Mucosa of rectum (tissue), 2 donors: ENCODE data around the gene TEAD1.

Source experiments
- H3K27ac ChIP-seq, 2 donors: one replicate each; pipeline ENCODE4 v1.7.0; 2013; ENCODE audit warnings: inconsistent platforms in 2 of 2, low read depth in 2 of 2, low read length in 2 of 2
- H3K27me3 ChIP-seq, 2 donors: one replicate each; pipeline ENCODE4 v1.7.0; 2013; ENCODE audit warnings: low read length in 2 of 2; ENCODE audit not compliant: control insufficient read depth in 2 of 2, insufficient read depth in 2 of 2
- H3K36me3 ChIP-seq, 2 donors: one replicate each; pipeline ENCODE4 v1.7.0; 2013; ENCODE audit warnings: low read length in 2 of 2; ENCODE audit not compliant: control insufficient read depth in 2 of 2, insufficient read depth in 2 of 2
- H3K4me1 ChIP-seq, 2 donors: one replicate each; pipeline ENCODE4 v1.7.0; 2013; ENCODE audit warnings: low read length in 2 of 2, mild to moderate bottlenecking in 1 of 2; ENCODE audit not compliant: control insufficient read depth in 2 of 2, insufficient read depth in 2 of 2
- H3K4me3 ChIP-seq, 2 donors: one replicate each; pipeline ENCODE4 v1.7.0; 2013; ENCODE audit warnings: low read length in 2 of 2
- H3K9ac ChIP-seq, 2 donors: one replicate each; pipeline ENCODE4 v1.7.0; 2013; ENCODE audit warnings: low read length in 2 of 2, low read depth in 1 of 2, mild to moderate bottlenecking in 1 of 2
- H3K9me3 ChIP-seq, 2 donors: one replicate each; pipeline ENCODE4 v1.7.0; 2013; ENCODE audit warnings: low read length in 2 of 2; ENCODE audit not compliant: control insufficient read depth in 2 of 2
- donor health status: healthy.
- donor health status: Normal muscosa, but diverticular disease.

The TEAD1 gene

DNA sequence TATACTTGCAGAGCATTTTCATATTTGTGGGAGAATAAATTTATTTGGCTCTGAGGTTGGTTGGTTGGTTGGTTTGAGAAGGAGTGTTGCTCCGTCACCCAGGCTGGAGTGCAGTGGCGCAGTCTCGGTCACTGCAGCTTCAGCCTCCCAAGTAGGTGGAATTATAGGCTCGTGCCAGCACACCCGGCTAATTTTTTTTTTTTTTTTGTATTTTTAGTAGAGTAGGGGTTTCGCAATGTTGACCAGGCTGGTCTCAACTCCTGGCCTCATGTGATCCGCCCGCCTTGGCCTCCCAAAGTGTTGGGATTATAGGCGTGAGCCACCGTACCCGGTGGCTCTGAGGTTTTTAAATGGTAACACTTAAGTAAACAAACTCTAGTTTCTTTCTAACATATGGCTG, 161.1 kb downstream of the TEAD1 start:
- no peaks in the 10 kb centered on the region for H3K36me3 ChIP-seq
- H3K27me3 ChIP-seq, result no peaks in the 10 kb centered on the region
- no peaks in the 10 kb centered on the region for H3K9me3 ChIP-seq
- H3K9ac ChIP-seq, result no peak overlapping the region
- H3K27ac ChIP-seq, result no peak overlapping the region
- no peak overlapping the region for H3K4me3 ChIP-seq
- H3K4me1 ChIP-seq, result peaks cover 0 to 3% of the 10 kb centered on the region in 2 donors

DNA sequence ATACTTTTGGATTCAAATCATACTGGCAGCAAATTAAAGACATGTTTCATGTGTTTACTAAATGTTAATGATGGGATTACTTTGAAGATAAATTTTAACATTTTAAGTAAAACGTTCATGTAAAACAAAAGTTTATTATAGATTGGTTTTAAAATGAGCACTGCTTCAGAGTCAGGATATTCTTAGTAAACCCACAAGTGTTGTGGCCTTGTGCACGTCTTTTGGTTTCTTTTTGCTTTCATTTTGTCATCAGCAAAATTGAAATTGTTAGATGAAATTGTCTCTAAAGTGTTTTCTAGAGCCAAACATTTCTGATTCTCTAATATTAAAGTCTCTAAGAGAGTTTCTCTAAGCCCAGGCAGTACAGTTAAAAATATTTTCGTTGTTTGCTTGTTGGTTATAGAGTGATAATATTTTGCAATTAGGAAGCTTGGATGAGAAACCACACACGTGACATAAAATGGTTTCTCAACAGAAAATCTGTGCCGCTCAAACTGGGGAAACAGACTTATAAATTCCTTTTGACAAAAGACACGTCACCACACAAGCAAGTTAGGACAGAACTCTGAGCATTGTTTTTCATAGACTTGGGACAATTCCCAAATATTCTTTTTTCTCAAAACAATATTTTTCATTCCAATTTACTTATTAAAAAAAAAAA, 164.4 kb downstream of the TEAD1 start:
- H3K36me3 ChIP-seq, result no peaks in the 10 kb centered on the region
- no peak overlapping the region for H3K27ac ChIP-seq
- H3K9ac ChIP-seq, result no peak overlapping the region
- peaks cover 10 to 12% of the 10 kb centered on the region in 2 donors for H3K4me1 ChIP-seq
- H3K27me3 ChIP-seq, result no peaks in the 10 kb centered on the region
- no peak overlapping the region for H3K4me3 ChIP-seq
- H3K9me3 ChIP-seq, result no peaks in the 10 kb centered on the region

DNA sequence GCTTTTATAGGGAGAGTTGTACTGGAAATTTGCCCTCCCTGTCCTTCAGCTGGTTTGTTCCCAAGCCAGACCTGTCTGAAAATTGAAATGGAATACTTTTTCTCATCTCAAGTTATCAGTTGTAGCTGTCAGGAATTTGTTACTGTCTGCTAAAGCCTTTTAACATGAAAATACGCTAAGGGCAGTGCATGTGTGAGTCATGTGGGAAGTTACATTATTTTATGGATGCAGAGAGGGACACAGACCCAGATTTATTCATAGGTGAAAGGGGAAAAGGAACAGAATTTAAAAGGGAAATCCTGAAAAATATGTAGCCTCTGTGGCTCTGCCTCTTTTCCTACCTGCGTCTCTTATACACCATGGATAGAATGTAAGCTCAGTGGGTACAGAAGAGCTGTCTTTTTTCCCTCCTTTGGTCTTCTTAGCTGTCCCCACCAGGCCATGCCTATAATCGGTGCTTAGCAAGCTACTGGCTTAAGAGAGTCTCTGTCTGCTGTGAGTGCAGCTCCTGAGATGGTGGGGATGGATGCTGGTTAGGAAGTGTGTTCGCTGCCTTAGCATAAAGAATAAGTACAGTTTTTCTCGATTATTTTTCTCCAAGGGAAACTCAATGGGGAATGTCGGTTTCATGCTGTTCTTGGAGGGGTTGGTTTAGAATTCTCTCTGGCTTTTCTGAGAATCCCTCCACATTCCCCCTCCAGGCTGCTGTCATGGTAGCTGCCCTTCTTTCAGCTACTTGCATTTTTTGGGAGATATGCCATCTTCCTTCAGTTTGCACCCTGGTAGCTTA, 166.8 kb downstream of the TEAD1 start:
- Histone ChIP-seq H3K9me3 (no peaks in the 10 kb centered on the region), H3K9ac (no peak overlapping the region), H3K27ac (peak overlapping the region in 1 of 2 donors; percentile 13), H3K36me3 (no peaks in the 10 kb centered on the region), H3K4me1 (peaks cover 22 to 26% of the 10 kb centered on the region in 2 donors), H3K4me3 (no peak overlapping the region), H3K27me3 (no peaks in the 10 kb centered on the region)

DNA sequence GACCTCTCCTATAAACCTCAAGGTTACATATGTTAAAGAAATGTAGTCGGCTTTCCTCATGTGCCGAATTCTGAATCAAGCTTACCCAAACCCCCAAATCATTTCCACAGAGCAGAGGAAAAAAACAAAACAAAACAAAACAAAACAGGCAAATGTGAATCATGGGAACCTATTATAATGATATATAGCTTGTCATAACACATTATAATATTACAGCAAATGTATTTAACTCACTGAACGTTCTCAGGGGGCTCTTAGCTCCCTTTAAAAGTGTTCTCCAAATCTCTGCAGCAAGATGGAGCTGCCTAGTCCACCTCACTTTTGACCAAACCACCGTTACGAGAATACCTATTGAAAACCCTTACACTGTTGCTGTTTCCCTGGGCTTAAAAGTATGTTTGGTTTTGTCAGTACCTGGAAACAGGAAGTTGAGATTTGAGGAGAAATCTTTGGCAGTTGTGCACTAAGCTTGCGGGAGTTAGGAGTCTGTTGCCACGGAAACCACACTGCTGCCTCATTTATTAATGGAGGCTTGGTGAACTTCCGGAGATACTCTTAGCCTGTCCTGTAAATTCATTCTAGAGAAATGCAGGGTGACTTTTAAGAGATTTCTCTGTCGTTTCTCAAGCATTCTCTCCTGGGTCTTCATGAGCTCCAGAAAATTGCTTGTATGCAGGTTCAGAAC, 167.9 kb downstream of the TEAD1 start:
- Histone ChIP-seq H3K27me3 (no peaks in the 10 kb centered on the region), H3K9me3 (no peaks in the 10 kb centered on the region), H3K4me1 (peaks cover 30 to 31% of the 10 kb centered on the region in 2 donors), H3K4me3 (peak overlapping the region in 1 of 2 donors; percentile 3), H3K27ac (no peak overlapping the region), H3K9ac (no peak overlapping the region), H3K36me3 (no peaks in the 10 kb centered on the region)

DNA sequence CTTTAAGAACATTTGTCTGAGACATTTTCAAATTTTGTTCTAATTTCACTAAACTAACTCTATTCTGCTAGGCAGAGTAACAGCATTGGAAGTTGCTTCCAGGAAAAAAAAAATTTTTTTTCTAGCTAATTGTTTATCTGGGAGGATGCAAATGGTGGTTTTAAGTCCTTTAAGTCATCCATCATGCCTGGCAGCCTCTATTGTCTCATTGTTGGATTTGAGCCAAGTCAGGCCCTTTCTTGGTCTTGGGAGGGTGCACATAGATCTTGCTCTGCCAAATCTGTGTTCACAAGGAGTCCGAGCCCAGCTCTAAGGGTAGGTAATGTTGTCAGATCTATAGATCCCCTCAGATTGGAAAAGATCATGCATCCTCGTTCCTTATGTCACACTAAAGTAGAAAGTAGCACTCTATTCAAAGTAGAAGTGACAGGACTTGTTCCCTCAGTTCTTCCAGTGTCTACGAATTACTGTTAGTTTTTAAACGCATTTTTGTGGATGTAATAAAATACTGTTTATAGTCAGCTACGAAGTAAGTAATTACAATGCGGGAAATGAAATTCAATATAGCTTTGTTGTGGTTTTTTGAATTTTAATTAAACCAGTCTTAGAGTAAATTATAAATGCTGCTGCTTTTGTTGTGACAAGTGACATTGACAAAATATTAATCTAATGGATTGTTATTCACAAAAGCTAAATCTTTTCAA, 168.9 kb downstream of the TEAD1 start:
- Histone ChIP-seq H3K4me3 (no peak overlapping the region), H3K27me3 (no peaks in the 10 kb centered on the region), H3K9me3 (no peaks in the 10 kb centered on the region), H3K4me1 (peaks cover 31 to 32% of the 10 kb centered on the region in 2 donors), H3K36me3 (no peaks in the 10 kb centered on the region), H3K27ac (peak overlapping the region in 1 of 2 donors; percentile 21), H3K9ac (no peak overlapping the region)

DNA sequence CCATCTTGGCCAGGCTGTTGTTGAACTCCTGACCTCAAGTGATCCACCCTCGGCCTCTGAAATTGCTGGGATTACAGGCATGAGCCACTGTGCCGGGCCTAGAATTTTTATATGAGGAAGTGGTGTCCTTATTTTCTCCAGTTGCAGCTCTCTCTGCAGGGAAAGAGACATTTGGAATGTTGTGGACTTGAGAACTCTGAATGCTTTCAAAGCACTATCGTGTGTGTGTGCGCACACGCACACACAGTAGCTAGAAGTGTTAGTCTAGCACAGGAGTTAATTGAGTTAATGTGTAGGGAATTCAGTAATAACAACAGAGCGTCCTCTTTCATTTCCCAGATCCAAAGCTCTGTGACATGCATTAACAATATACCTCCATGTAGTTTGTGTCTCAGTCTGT, 170.9 kb downstream of the TEAD1 start:
- H3K27me3 ChIP-seq, result no peaks in the 10 kb centered on the region
- no peaks in the 10 kb centered on the region for H3K36me3 ChIP-seq
- no peaks in the 10 kb centered on the region for H3K9me3 ChIP-seq
- peak overlapping the region; percentile 80 for H3K27ac ChIP-seq
- H3K9ac ChIP-seq, result no peak overlapping the region
- H3K4me1 ChIP-seq, result peaks cover 31 to 32% of the 10 kb centered on the region in 2 donors
- H3K4me3 ChIP-seq, result peak overlapping the region in 1 of 2 donors; percentile 27

DNA sequence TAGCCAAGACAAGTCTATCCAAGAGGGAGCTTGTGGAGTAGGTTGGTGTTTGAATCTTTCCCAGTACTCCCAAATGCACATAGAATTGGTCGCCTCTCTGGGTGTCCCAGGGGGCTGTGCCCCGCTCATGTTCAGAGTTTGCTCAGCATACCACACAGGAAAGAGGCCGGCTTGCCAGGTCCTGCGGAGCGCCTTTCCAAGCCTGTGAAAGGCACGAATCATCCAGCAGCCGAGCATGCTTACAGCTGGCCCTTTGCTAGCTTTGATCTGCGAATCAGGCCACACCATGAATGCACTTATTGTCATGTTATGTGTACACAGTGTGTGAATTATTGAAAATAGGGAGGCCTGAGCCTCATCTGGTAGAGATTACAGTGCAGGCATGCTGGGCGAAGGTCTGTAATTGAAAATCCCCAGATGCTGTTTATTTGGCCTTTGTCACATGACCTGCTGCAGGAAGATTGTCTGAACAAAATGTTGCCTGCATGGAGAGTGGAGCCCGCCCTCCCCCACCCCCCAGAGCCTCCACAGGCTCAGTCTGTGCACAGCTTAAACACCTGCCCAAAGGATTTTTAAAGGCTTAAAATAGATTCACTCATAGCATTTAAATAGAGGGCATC, 171.6 kb downstream of the TEAD1 start:
- H3K4me1 ChIP-seq, result peaks cover 28 to 32% of the 10 kb centered on the region in 2 donors
- H3K4me3 ChIP-seq, result peak overlapping the region in 1 of 2 donors; percentile 27
- H3K27me3 ChIP-seq, result no peaks in the 10 kb centered on the region
- H3K9ac ChIP-seq, result peak overlapping the region in 1 of 2 donors; percentile 29
- H3K27ac ChIP-seq, result peak overlapping the region; percentile 80
- no peaks in the 10 kb centered on the region for H3K36me3 ChIP-seq
- H3K9me3 ChIP-seq, result no peaks in the 10 kb centered on the region

DNA sequence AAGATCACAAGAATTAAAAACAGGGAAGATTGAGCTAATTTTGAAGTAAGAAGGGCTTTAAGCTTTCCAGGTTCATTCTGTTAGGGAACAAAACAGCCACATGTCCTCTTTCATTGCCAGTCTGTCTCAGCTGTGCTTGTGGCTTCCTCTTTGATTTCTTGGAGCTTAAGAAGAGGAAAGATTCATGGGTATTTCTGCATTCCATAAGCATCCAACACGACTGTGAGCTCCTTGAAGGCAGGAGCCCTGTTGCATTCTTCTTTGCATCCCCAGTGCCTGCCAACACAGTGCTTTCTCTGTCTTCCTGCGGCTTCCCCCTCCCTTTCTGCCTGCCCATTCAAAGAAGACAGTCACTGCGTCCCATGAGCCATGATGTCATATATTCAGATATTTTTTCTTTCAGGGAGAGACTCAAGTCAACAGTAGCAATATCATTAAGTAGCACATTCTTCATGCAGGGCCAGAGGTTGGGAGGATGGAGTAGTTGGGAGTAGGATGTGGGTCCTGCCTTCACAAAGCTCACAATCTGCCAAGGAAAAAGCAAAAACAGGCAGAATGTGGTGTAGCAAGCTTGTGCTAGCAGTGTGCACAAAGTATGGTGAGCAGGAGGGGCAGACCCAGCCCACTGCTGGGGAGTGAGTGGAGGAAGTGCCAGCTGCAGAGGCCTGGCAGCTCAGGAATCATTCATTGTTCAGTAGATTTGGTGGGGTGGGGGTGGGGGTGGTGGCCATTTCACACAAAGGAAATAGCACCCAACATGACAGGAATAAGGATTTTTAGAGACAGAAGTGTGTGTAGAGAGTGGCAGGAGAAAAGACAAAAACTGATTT, 172.8 kb downstream of the TEAD1 start:
- H3K9ac ChIP-seq, result no peak overlapping the region
- no peaks in the 10 kb centered on the region for H3K9me3 ChIP-seq
- peaks cover 23 to 32% of the 10 kb centered on the region in 2 donors for H3K4me1 ChIP-seq
- no peaks in the 10 kb centered on the region for H3K27me3 ChIP-seq
- no peak overlapping the region for H3K4me3 ChIP-seq
- H3K36me3 ChIP-seq, result no peaks in the 10 kb centered on the region
- peak overlapping the region; percentile 80 for H3K27ac ChIP-seq

DNA sequence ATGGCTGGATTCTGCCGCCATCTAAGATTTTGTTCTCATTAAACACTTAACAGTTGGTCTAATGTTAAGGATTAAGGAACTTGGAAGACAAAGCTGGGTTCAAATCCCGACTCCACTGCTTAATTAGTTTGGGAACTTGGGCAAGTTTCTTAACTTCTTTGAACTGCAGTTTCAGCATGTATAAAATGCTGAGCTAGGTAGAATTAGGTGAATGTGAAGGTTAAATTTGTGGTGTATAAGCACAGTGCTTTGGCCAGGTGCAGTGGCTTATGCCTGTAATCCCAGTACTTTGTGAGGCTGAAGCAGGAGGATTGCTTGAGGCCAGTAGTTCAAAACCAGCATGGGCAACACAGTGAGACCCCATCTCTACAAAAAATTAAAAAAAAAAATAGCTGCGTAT, 174.2 kb downstream of the TEAD1 start:
- H3K9ac ChIP-seq, result no peak overlapping the region
- no peak overlapping the region for H3K27ac ChIP-seq
- H3K27me3 ChIP-seq, result no peaks in the 10 kb centered on the region
- peaks cover 20 to 33% of the 10 kb centered on the region in 2 donors for H3K4me1 ChIP-seq
- H3K4me3 ChIP-seq, result no peak overlapping the region
- no peaks in the 10 kb centered on the region for H3K9me3 ChIP-seq
- no peaks in the 10 kb centered on the region for H3K36me3 ChIP-seq
